ENCODE data around the gene GGA2. TPM values are rescaled to one million over a fixed set of nuclear protein-coding genes. Genes with fewer than 3 reads are reported as not detected.
A peak's percentile ranks its signal among the peaks of the same experiment; 100 is the strongest.
"Not testable (repeated sequence)": the region's sequence is repeated elsewhere in the genome, so short reads cannot be mapped to it uniquely, and the experiment has no call there.

GGA2 gene
- total RNA-seq, 2 experiments from 2014 or later = 91.0 to 96.9 TPM

GRCh38 chr16:23485257-23485614 is 25.1 kb downstream of the GGA2 start:
- CTCF ChIA-PET = no interaction called here
- H3K36me3 Mint-ChIP-seq (ENCODE audit: low read depth) = peaks cover 46% of the 10 kb centered on the region
- peaks cover 3% of the 10 kb centered on the region for H3K4me1 Mint-ChIP-seq (ENCODE audit: low read depth)
- no peak overlapping the region for H3K4me3 Mint-ChIP-seq
- H3K27me3 Mint-ChIP-seq = no peaks in the 10 kb centered on the region
- TF ChIP-seq, protein P1, sequence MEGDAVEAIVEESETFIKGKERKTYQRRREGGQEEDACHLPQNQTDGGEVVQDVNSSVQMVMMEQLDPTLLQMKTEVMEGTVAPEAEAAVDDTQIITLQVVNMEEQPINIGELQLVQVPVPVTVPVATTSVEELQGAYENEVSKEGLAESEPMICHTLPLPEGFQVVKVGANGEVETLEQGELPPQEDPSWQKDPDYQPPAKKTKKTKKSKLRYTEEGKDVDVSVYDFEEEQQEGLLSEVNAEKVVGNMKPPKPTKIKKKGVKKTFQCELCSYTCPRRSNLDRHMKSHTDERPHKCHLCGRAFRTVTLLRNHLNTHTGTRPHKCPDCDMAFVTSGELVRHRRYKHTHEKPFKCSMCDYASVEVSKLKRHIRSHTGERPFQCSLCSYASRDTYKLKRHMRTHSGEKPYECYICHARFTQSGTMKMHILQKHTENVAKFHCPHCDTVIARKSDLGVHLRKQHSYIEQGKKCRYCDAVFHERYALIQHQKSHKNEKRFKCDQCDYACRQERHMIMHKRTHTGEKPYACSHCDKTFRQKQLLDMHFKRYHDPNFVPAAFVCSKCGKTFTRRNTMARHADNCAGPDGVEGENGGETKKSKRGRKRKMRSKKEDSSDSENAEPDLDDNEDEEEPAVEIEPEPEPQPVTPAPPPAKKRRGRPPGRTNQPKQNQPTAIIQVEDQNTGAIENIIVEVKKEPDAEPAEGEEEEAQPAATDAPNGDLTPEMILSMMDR (IDR thresholded peaks at IDR 0.05) = no peak
- DNase-seq (no peak), ATAC-seq (no peak)
- no peaks in the 10 kb centered on the region for H3K9me3 Mint-ChIP-seq
- POLR2A ChIA-PET = interaction anchor here (0.7 to 1.1 kb wide), 2 partner anchors 9 to 137 kb away, joined by 3 read pairs; no protein-coding TSS in a partner anchor
- intact Hi-C loops (cut with micrococcal nuclease) = no loop called here
- H3K27ac Mint-ChIP-seq = no peak overlapping the region

DNA sequence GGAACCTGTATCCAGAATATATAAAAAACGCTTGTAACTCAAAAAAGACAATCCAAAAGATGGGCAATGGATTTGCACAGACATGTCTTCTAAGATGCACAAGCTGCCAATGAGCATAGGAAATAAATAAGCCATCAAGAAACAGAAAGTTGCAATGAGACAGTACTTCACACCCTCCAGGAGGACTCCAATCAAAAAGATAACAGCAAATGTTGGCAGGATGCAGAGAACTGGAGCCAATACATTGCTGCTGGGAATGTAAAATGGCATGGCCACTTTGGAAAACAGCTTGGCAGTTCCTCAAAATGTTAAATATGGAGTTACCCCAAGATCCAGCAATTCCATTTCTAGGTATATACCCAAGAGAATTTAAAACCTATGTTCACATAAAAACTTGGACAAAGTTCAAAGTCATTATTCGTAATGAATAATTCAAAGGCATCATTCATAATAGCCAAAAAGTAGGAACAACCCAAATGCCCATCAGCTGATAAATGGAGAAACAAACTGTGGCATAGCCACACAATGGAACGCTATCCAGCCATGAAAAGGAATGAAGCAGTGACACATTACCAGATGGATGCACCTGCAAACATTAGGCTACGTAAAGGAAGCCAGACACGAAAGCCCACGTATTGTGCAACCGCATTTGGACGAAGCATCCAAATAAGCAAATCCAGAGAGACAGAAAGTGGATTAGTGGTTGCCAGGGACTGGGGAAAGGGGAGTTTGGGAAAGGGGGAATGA is 25.6 kb downstream of the GGA2 start:
- Mint-ChIP-seq H3K27ac (no peak overlapping the region), H3K27me3 (no peaks in the 10 kb centered on the region), H3K4me3 (no peak overlapping the region), H3K9me3 (no peaks in the 10 kb centered on the region), H3K4me1 (ENCODE audit: low read depth) (peaks cover 3% of the 10 kb centered on the region), H3K36me3 (ENCODE audit: low read depth) (peaks cover 48% of the 10 kb centered on the region)
- intact Hi-C loops (cut with micrococcal nuclease) = no loop called here
- no peak for DNase-seq
- no peak for ATAC-seq
- TF ChIP-seq, protein P1 (IDR thresholded peaks at IDR 0.05) = no peak
- ChIA-PET POLR2A (interaction anchor here (0.7 to 1.1 kb wide), 2 partner anchors 8 to 137 kb away, joined by 3 read pairs; no protein-coding TSS in a partner anchor), CTCF (interaction anchor here (0.8 to 0.9 kb wide), 2 partner anchors 10 to 19 kb away, joined by 3 to 4 read pairs; no protein-coding TSS in a partner anchor)

DNA sequence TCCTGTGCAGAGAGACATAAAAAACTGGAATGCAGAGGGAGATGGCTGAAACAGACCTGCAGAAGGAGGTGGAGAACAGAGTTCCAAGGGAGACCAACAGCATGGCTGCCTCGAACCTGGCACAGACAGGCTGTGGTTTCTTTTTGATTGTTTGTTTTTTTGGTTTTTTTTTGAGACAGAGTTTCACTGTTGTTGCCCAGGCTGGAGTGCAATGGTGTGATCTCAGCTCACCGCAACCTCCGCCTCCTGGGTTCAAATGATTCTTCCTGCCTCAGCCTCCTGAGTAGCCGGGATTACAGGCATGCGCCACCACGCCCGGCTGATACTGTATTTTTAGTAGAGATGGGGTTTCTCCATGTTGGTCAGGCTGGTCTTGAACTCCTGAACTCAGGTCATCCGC is 26.8 kb downstream of the GGA2 start:
- ATAC-seq; H3K4me3 Mint-ChIP-seq; POLR2A ChIA-PET; H3K9me3 Mint-ChIP-seq; H3K27me3 Mint-ChIP-seq; intact Hi-C loops (cut with micrococcal nuclease); CTCF ChIA-PET; H3K4me1 Mint-ChIP-seq (ENCODE audit: low read depth): not testable (repeated sequence)
- peak; percentile 19 for DNase-seq
- Mint-ChIP-seq H3K36me3 (ENCODE audit: low read depth) (peaks cover 56% of the 10 kb centered on the region), H3K27ac (peak overlapping the region; percentile 47)

DNA sequence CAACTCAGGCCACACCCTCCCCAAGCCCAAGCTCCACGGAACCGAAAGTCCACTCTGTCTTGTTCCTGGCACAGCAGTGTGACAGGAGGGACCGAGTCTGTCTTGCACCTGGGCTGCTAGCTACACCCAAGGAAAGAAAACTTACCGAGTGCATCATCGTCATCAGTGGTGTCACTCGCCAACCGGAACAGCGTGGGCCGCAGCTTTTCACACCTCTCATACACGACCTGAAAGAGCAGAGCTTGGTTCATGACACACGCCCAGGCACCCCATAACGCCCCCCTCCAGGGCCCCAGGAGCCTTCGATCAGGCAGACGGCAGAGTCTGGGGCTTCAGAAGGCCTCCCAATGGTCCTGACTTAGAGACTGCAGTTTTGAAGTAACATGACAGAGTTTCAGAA is 27.5 kb downstream of the GGA2 start:
- intact Hi-C loops (cut with micrococcal nuclease) = no loop called here
- H3K27ac Mint-ChIP-seq = peak overlapping the region; percentile 47
- H3K9me3 Mint-ChIP-seq = no peaks in the 10 kb centered on the region
- peaks cover 56% of the 10 kb centered on the region for H3K36me3 Mint-ChIP-seq (ENCODE audit: low read depth)
- TF ChIP-seq, protein P1 (IDR thresholded peaks at IDR 0.05) = no peak
- DNase-seq (peak; percentile 67), ATAC-seq (peak; percentile 88)
- H3K27me3 Mint-ChIP-seq = no peaks in the 10 kb centered on the region
- CTCF ChIA-PET = no interaction called here
- POLR2A ChIA-PET = interaction anchor here (0.6 to 0.9 kb wide), 2 partner anchors 13 to 1598 kb away, joined by 3 read pairs; no protein-coding TSS in a partner anchor
- peak overlapping the region; percentile 13 for H3K4me3 Mint-ChIP-seq
- peaks cover 3% of the 10 kb centered on the region for H3K4me1 Mint-ChIP-seq (ENCODE audit: low read depth)

GRCh38 chr16:23480257-23480656 is 30.0 kb downstream of the GGA2 start:
- no peak for ATAC-seq
- no peaks in the 10 kb centered on the region for H3K27me3 Mint-ChIP-seq
- H3K4me3 Mint-ChIP-seq = no peak overlapping the region
- CTCF ChIA-PET = interaction anchor here (1.6 kb wide), 1 partner anchor 44 kb away, joined by 5 read pairs; no protein-coding TSS in a partner anchor
- POLR2A ChIA-PET = interaction anchor here (1.5 kb wide), 1 partner anchor 8 kb away, joined by 4 read pairs; no protein-coding TSS in a partner anchor
- no peaks in the 10 kb centered on the region for H3K9me3 Mint-ChIP-seq
- peaks cover 47% of the 10 kb centered on the region for H3K36me3 Mint-ChIP-seq (ENCODE audit: low read depth)
- intact Hi-C loops (cut with micrococcal nuclease) = no loop called here
- no peak overlapping the region for H3K27ac Mint-ChIP-seq
- TF ChIP-seq, protein P1 (IDR thresholded peaks at IDR 0.05) = no peak
- H3K4me1 Mint-ChIP-seq (ENCODE audit: low read depth) = peaks cover 3% of the 10 kb centered on the region
- DNase-seq = no peak

Measured in activated CD8-positive, alpha-beta T cell treated with anti-CD3 and anti-CD28 coated beads for 36 hours (primary cell).